Measurements from ENCODE around the gene FADS1.

Gene FADS1

GRCh38 chr11:61795459-61795858, 21.3 kb downstream of the FADS1 start:
- DNase-seq (ENCODE audit: low read depth) = no peak

GRCh38 chr11:61794579-61794978, 22.2 kb downstream of the FADS1 start:
- DNase-seq (ENCODE audit: low read depth) = no peak

- DNase-seq (ENCODE audit: low read depth) = no peak
Observed at GRCh38 chr11:61793829-61794204, 23.0 kb downstream of the FADS1 start.

- DNase-seq (ENCODE audit: low read depth) = no peak
Observed at GRCh38 chr11:61793083-61793828, 23.5 kb downstream of the FADS1 start.

- peak; percentile 74 for DNase-seq (ENCODE audit: low read depth)
Observed at GRCh38 chr11:61792310-61793082, 24.3 kb downstream of the FADS1 start, which contains the start of the genes FEN1 and TMEM258. FEN1 (plus strand) TSS chr11:61792911; CDS start chr11:61795362, 2,451 bp downstream. TMEM258 (minus strand) TSS chr11:61792599; CDS start chr11:61792558, 41 bp downstream.

- no peak for DNase-seq (ENCODE audit: low read depth)
Observed at GRCh38 chr11:61791737-61792309, 25.0 kb downstream of the FADS1 start.

- no peak for DNase-seq (ENCODE audit: low read depth)
Observed at GRCh38 chr11:61787928-61788491, 28.8 kb downstream of the FADS1 start.

- DNase-seq (ENCODE audit: low read depth) = no peak
Observed at GRCh38 chr11:61785837-61786402, 30.9 kb downstream of the FADS1 start.

GRCh38 chr11:61784506-61784805, 32.3 kb downstream of the FADS1 start:
- DNase-seq (ENCODE audit: low read depth) = no peak

- no peak for DNase-seq (ENCODE audit: low read depth)
Observed at GRCh38 chr11:61783717-61784505, 32.9 kb downstream of the FADS1 start.

GRCh38 chr11:61782841-61783240, 34.0 kb downstream of the FADS1 start:
- DNase-seq (ENCODE audit: low read depth) = no peak

- no peak for DNase-seq (ENCODE audit: low read depth)
Observed at GRCh38 chr11:61782299-61782698, 34.5 kb downstream of the FADS1 start.

GRCh38 chr11:61781585-61781984, 35.2 kb downstream of the FADS1 start:
- no peak for DNase-seq (ENCODE audit: low read depth)

- DNase-seq (ENCODE audit: low read depth) = no peak
Observed at GRCh38 chr11:61780581-61781162, 36.1 kb downstream of the FADS1 start.

GRCh38 chr11:61779666-61780525, 36.9 kb downstream of the FADS1 start:
- DNase-seq (ENCODE audit: low read depth) = no peak

GRCh38 chr11:61778920-61779650, 37.7 kb downstream of the FADS1 start:
- no peak for DNase-seq (ENCODE audit: low read depth)

- no peak for DNase-seq (ENCODE audit: low read depth)
Observed at GRCh38 chr11:61778357-61778886, 38.4 kb downstream of the FADS1 start.

GRCh38 chr11:61777234-61778090, 39.3 kb downstream of the FADS1 start:
- DNase-seq (ENCODE audit: low read depth) = peak; percentile 34
